ENCODE data around the gene ARHGAP8.

GRCh38 chr22:44845191-44845590 lies 92.8 kb downstream of the ARHGAP8 start:
- TF ChIP-seq EZH2 (IDR thresholded peaks at IDR 0.05; ENCODE audit: low read length, missing control alignments) = no peak
- no peak for TF ChIP-seq CTCF (conservative IDR thresholded peaks at IDR 0.05 in 1 of 2, IDR thresholded peaks at IDR 0.05 in 1 of 2; ENCODE audit: low read depth in 1 of 2, low read length in 2 of 2)
